Iris pigment epithelial cell (primary cell): ENCODE data around the gene ZBTB5.
"Not testable (repeated sequence)": the region's sequence is repeated elsewhere in the genome, so short reads cannot be mapped to it uniquely, and the experiment has no call there.

Experiments used
- DNase-seq: peaks from one replicate; pipeline ENCODE4 v3.0.0-alpha.2; 2011; ENCODE audit warnings: low read depth

ZBTB5 gene

DNA sequence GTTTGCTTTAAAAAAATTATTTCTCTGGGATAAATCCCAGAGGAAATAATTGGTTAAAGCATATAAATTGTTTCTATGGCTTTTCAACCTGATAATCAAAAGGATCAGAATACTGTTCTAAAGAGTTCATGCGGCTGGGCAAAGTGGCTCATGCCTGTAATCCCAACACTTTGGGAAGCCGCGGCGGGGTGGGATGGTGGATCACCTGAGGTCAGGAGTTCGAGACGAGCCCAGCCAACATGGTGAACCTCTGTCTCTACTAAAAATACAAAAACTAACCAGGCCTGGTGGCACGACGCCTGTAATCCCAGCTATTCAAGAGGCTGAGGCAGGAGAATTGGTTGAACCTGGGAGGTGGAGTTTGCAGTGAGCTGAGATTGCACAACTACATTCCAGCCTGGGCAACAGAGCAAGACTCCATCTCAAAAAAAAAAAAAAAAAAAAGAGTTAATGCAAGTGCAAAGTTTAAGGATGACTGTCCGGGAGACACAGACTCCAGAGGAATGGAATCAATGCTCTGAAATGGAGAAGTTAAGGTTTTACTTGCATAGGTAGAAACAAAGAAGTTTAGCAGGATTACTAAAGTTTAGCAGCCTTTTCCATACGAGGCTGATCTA, 59.4 kb downstream of the ZBTB5 start:
- DNase-seq: no peak

DNA sequence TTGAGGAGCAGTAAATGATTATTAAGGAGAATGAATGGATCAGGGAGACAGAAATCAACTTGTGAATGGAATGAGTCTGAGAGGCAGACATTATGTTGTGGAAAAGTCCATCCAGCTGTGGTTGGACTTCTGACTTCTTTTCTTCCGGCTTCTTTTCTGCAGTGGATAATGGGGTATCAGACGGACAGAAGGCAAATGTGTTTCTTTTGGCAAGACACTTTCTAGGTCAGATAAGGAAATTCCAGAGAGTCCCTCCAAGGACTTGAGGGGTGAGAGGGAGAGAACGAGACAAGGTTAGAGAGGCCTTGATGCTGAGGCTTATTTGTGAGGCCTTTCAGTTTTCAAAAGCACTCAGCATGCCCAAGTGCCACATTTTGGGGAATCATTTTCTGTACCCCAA, 59.9 kb downstream of the ZBTB5 start:
- DNase-seq: no peak

DNA sequence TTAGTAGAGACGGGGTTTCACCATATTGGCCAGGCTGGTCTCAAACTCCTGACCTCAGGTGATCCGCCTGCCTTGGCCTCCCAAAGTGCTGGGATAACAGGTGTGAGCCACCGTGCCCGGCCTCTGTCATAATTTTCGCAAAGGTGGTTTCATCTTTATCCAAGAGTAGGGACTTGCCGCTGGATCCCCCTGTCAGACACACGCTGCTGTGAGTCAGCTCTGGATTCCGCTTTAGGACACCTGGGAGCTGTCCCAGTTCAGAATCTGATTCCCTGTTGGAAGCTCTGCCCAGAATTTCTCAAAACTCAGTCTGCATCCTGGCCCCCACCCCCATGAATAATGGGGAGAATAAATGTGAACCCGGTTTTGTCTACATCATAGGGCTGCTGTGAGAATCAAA, 60.7 kb downstream of the ZBTB5 start:
- no peak for DNase-seq

DNA sequence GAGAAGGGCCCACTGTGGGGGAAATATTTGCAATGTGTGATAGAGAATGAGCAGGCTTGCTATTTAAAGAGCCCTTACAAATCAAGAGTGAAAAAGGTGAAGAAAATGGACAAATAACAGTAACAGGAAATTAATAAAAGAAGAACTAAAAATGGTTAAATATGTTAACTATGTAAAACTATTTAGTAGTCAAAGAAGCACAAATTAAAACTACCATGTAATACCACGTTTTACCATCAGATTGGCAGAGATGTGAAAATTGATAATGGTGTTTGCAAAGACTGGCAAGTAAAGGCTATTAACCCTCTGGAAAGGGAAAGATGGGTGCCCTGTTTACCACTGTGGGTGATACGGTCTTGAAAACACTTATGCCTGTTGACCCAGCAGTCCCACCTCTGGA, 65.9 kb downstream of the ZBTB5 start:
- DNase-seq: no peak

DNA sequence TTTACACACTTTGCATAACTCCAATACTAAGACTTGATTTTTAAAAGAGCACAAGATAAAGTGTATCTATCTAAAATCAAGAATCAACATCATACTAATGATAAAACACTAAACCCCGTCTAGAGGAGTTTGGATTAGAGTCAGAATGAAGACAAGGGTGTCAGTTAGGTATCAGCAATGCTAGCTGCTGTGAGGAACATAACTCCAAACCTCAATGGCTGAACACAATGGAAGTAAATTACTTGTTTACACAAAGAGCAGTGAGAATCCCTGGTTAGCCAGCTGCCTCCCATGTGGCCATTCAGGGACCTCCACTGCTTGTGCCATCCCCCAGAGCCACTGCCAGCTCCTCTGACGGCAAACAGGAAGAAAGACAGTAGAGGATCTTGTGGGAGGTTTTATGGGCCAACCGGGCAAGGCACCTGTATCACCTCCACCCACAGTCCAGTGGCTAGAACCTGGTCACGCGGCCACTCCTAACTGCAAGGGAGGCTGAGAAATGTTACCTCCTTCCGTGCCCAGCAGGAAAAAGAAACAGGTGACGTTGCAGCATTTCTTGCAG, 66.7 kb downstream of the ZBTB5 start:
- no peak for DNase-seq

DNA sequence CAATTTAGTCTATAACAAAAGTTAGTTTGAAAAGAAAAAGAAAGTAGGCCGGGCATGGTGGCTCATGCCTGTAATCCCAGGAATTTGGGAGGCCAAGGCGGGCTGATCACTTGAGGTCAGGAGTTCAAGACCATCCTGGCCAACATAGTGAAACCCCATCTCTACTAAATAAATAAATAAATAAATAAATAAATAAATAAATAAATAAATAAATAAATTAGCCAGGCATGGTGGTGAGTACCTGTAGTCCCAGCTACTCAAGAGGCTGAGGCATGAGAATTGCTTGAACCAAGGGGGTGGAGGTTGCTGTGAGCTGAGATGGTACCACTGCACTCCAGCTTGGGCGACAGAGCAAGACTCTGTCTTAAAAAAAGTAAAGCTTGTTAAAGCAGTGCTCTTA, 67.3 kb downstream of the ZBTB5 start:
- DNase-seq: not testable (repeated sequence)

DNA sequence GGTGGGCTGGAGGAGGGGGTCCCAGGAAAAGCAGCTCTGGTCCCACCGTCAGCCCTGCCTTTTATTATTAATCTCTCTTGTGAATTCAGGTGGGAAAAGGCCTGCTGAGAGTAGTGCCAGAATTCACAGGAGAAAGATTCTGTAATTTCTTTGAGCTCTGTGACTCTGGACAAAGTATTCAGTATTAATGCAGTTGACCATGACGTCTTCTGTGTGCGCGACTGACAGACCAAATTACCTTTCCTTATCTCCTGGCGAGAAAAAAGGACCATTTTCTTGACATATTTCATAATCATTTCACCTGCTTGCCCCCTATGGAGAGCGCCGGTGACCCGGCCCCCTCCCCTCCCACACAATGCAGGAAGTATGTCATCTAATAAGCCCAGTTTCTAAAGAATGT, 69.6 kb downstream of the ZBTB5 start:
- no peak for DNase-seq

DNA sequence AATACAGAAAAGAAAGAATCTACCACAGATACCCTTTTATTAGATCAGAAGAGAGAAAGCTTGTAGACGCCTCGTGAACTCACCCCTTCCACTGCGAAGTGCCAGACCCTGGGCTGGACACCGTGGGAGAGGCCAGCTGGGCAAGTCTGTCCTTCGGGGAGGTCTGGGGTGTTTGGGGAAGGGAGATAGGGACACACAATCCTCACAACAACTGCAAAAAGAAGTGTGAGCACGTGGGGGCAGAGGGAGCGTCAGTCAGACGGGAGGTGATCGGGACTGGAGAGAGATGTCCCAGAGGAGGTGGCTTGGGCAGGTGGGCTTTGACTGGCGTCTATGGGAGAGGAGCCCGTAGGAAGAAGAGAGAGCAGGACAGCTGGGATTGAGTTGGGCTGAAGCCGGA, 70.0 kb downstream of the ZBTB5 start:
- no peak for DNase-seq

DNA sequence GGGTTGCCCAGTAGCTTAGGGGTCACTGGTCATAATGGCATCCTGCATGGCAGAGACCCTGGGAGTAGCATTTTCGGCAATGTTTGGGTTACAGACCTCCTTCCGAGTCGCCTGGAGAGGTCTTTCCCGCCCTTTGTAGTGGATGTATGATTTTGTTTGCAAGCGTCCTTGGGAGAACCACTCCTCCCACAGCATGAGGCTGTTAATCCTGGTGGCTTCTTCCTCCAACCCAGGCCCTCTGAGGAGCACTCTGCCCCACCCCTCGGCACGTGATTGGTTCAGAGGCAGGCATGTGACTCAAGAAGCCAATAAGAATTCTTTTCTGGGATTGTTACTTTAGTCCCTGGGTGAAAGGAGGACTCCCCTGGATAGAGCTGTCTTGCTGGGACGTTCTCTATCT, 73.0 kb downstream of the ZBTB5 start:
- no peak for DNase-seq

DNA sequence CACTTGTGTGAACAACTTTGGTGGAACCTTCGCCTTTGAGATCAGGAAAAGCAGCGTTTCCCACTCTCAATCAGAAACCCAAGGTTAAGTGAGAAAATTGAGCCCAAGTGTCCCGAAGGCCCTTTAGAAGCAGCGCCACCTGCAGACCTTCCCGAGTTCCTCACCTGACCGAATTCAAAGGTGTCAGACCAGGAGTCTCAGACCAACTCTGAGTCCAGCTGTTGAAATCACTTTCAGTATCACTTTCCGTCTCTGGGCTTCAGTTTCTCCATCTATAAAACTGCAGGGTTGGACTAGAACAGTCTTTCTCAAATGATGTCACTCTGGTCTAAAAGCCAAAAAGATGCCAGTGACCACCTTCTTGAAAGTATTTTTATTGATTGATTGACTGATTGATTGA, 74.5 kb downstream of the ZBTB5 start:
- no peak for DNase-seq
